ENCODE measurements around the gene FOXJ3. TPM values are rescaled to one million over a fixed set of nuclear protein-coding genes. Genes with fewer than 3 reads are reported as not detected.

FOXJ3 gene
- total and polyA plus RNA-seq, 2 of the 8 experiments (the other 6 are each of a cell fraction or from before 2014, with no cell fraction given) = 48.6 to 51.9 TPM

- no peak for TF ChIP-seq SAP30 (IDR thresholded peaks at IDR 0.05; ENCODE audit: insufficient read depth, insufficient replicate concordance, low read length)
- TF ChIP-seq, protein P1, sequence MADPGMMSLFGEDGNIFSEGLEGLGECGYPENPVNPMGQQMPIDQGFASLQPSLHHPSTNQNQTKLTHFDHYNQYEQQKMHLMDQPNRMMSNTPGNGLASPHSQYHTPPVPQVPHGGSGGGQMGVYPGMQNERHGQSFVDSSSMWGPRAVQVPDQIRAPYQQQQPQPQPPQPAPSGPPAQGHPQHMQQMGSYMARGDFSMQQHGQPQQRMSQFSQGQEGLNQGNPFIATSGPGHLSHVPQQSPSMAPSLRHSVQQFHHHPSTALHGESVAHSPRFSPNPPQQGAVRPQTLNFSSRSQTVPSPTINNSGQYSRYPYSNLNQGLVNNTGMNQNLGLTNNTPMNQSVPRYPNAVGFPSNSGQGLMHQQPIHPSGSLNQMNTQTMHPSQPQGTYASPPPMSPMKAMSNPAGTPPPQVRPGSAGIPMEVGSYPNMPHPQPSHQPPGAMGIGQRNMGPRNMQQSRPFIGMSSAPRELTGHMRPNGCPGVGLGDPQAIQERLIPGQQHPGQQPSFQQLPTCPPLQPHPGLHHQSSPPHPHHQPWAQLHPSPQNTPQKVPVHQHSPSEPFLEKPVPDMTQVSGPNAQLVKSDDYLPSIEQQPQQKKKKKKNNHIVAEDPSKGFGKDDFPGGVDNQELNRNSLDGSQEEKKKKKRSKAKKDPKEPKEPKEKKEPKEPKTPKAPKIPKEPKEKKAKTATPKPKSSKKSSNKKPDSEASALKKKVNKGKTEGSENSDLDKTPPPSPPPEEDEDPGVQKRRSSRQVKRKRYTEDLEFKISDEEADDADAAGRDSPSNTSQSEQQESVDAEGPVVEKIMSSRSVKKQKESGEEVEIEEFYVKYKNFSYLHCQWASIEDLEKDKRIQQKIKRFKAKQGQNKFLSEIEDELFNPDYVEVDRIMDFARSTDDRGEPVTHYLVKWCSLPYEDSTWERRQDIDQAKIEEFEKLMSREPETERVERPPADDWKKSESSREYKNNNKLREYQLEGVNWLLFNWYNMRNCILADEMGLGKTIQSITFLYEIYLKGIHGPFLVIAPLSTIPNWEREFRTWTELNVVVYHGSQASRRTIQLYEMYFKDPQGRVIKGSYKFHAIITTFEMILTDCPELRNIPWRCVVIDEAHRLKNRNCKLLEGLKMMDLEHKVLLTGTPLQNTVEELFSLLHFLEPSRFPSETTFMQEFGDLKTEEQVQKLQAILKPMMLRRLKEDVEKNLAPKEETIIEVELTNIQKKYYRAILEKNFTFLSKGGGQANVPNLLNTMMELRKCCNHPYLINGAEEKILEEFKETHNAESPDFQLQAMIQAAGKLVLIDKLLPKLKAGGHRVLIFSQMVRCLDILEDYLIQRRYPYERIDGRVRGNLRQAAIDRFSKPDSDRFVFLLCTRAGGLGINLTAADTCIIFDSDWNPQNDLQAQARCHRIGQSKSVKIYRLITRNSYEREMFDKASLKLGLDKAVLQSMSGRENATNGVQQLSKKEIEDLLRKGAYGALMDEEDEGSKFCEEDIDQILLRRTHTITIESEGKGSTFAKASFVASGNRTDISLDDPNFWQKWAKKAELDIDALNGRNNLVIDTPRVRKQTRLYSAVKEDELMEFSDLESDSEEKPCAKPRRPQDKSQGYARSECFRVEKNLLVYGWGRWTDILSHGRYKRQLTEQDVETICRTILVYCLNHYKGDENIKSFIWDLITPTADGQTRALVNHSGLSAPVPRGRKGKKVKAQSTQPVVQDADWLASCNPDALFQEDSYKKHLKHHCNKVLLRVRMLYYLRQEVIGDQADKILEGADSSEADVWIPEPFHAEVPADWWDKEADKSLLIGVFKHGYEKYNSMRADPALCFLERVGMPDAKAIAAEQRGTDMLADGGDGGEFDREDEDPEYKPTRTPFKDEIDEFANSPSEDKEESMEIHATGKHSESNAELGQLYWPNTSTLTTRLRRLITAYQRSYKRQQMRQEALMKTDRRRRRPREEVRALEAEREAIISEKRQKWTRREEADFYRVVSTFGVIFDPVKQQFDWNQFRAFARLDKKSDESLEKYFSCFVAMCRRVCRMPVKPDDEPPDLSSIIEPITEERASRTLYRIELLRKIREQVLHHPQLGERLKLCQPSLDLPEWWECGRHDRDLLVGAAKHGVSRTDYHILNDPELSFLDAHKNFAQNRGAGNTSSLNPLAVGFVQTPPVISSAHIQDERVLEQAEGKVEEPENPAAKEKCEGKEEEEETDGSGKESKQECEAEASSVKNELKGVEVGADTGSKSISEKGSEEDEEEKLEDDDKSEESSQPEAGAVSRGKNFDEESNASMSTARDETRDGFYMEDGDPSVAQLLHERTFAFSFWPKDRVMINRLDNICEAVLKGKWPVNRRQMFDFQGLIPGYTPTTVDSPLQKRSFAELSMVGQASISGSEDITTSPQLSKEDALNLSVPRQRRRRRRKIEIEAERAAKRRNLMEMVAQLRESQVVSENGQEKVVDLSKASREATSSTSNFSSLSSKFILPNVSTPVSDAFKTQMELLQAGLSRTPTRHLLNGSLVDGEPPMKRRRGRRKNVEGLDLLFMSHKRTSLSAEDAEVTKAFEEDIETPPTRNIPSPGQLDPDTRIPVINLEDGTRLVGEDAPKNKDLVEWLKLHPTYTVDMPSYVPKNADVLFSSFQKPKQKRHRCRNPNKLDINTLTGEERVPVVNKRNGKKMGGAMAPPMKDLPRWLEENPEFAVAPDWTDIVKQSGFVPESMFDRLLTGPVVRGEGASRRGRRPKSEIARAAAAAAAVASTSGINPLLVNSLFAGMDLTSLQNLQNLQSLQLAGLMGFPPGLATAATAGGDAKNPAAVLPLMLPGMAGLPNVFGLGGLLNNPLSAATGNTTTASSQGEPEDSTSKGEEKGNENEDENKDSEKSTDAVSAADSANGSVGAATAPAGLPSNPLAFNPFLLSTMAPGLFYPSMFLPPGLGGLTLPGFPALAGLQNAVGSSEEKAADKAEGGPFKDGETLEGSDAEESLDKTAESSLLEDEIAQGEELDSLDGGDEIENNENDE (IDR thresholded peaks at IDR 0.05; ENCODE audit: insufficient replicate concordance, low read length) = no peak
Observed at GRCh38 chr1:42201986-42202385, 133.0 kb downstream of the FOXJ3 start (continued).

All from H1 (cell line).